ENCODE data around the gene TNFSF10.

Gene TNFSF10

GRCh38 chr3:172518929-172519640 lies 4.1 kb downstream of the TNFSF10 start:
- DNase-seq (ENCODE audit: low read depth in 2 of 3, low spot score in 1 of 3) = no peak

DNA sequence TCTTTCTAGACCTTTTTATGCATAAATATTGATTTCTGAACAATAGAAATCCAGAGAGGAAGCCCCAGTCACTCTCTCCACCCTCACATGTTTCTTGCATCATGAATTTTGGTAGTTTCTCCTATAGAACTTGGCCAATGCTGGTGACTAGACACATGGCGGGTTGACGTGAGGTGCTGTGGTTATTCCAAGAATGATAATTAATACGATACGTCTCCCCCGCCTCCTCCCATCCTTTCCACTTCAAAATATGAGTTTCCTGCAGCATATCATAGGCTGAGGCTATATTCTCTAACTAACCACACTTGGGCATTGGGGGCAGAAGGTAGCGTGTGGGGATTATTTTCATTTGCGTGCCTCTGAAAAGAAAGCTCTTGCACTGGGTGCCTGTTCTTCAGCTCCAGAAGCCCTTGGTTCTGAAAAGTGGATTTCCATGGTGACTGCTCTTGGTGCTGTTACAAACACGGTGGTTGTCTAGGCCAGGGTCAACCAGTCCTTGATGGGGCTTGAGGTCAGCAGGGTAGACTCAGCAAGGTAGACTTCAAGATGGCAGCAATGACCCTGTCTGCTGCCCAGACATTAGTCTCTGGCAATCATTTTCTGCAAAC lies 5.3 kb downstream of the TNFSF10 start:
- peak; percentile 54 to 61 (median 55) for DNase-seq (ENCODE audit: low read depth in 2 of 3, low spot score in 1 of 3)

- DNase-seq (ENCODE audit: low read depth in 2 of 3, low spot score in 1 of 3) = no peak
Observed at GRCh38 chr3:172516318-172517214, 6.7 kb downstream of the TNFSF10 start.

DNA sequence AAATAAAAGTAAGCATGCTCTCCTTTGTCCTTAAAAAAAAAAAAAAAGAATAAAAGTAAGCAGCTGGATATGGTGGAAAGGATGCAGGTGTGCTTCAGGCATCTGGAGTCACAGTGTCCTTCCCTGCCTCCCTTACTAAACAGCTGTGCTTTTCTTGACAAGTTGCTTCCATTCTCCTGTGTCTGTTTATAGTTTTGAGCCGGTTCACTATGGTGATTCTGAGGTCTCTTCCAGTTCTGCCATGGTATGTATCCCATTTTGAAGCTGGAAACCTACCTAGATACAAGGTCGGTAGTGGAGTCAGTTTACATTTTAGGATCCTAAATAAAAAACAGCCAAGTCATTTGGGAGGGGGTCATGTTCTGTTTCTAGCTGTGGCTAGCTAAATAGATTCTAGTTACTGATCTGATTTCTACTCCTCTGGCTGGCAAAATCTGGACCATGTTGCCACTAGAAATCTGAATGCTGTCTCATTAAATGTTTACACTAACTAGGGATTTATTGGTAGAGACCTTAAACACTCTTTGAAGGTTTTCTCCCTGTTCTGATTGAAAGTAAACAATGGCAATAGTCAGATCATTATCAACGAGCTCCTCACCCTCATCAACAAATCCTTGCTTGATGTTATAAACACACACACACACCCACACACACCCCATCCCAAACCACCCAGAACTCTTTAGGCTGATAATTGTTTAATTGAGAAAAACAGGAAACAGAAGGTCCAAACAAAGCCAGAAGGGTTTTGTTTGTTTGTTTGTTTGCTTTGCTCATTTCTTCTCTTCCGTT lies 7.9 kb downstream of the TNFSF10 start:
- DNase-seq (ENCODE audit: low read depth in 2 of 3, low spot score in 1 of 3) = no peak

DNA sequence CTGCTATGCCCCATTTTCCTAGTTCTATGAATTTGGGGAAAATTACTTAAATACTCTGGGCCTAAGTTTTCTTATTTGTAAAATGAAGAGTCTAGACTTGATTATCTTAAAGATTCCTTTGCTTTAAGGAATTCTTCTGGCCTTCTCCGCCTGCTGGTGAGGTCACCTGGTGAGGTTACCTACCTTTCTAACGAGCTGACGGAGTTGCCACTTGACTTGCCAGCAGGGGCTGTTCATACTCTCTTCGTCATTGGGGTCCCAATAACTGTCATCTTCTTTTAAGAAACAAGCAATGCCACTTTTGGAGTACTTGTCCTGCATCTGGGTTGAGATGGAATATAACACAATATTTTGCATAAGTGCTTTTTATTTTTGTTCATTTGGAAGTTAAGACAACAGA lies 8.6 kb downstream of the TNFSF10 start:
- no peak for DNase-seq (ENCODE audit: low read depth in 2 of 3, low spot score in 1 of 3)

DNA sequence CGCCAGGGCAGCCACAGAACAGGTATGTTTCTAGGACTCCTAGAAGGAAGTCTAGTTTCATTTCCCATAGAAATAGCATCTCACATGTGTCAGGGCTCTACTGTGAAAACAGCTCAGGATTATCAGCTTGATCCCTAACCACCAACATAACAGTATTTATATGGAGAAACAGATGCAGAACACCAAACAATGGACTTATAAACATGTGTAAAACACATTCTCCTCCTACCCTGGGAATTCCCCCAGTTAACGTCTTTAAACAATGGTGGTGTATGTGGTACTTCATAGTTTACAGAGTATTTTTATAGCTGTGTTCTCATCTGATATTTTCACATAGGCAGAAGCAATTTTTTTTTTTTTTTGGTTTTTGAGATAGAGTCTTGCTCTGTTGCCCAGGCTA lies 9.7 kb downstream of the TNFSF10 start:
- no peak for DNase-seq (ENCODE audit: low read depth in 2 of 3, low spot score in 1 of 3)

DNA sequence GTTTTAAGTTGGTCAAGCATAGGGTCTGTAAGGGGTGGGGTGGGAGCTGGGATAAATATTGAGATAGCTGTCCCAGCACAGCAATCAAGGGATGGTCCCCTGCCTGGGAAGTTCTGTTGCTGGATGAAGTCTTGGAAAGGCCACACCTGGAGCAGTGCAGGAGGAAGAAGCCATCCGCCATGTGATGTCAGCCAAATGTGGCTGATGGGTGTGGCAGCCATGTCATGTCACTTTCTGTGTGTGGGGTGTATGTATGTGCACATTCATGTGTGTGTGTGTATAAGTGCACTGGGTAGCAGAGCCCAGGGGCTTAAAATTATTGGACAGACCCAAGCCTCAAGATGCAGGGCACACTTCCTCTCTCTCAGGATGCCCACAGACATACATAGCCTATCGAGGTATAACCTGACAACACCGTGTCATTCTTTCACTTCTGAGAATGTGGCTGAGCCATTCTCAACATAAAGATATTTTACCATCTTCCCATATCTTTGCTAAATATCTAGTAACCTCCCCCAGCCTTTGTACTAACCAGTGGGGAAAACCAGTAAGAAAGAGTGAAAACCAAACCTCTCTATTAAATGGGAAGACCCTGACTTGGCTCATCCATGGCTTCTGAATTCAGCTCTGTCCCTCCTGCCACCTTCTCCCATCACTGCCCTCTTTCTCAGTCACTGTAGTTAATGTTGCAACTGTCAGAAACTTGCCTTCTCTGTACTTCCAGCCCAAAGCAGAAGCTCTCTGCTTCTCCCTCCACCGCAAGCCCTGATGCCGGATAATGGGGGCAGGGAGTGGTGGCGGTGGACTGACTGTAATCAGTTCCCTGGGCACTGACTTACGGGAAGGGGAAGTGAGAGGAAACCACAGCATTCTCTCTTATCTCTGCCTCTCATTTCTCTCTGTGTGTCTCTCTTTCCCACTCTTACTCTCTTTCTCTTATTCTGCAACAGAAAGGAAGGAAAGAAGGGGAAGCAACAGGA lies 11.2 kb downstream of the TNFSF10 start:
- DNase-seq (ENCODE audit: low read depth in 2 of 3, low spot score in 1 of 3) = peak; percentile 70 to 77 (median 70)

- no peak for DNase-seq (ENCODE audit: low read depth in 2 of 3, low spot score in 1 of 3)
Observed at GRCh38 chr3:172506094-172506493, 17.1 kb downstream of the TNFSF10 start.

- DNase-seq (ENCODE audit: low read depth in 2 of 3, low spot score in 1 of 3) = no peak
Observed at GRCh38 chr3:172501540-172501939, 21.7 kb downstream of the TNFSF10 start.

DNA sequence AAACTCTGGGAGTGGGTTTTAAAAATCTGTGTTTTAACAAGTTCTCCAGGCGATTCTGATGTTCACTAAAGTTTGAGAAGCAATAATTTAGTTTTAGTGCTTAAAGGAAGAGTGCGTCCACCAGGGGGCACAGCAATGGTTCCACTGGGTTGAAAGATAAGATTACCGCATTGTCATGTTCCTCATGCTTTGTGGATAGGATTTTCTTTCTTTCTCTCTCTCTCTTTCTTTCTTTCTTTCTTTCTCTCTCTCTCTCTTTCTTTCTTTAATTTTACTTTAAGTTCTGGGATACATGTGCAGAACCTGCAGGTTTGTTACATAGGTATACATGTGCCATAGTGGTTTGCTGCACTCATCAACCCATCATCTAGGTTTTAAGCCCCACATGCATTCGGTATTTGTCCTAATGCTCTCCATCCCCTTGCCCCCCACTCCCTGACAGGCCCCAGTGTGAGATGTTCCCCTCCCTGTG lies 33.0 kb downstream of the TNFSF10 start:
- DNase-seq (ENCODE audit: low read depth in 2 of 3, low spot score in 1 of 3) = peak; percentile 48 to 81 (median 77)

DNA sequence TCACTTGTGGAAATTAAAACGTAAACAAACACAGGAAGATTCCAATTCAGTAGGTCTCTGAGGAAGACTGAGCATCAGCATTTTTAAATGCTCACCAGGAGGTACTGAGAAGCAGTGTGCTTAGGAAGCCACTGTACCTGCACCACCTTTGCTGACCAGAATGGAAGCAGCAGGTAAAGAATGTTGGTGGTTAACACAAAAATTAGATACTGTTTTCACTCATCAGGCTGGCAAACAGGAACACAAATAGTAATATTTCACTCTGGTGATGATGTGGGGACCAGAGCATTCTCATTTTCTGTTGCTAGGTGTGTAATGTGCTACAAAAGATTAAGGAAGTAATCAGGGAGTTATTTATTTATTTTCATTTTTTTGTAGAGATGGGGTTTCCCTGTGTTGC lies 45.1 kb downstream of the TNFSF10 start:
- DNase-seq (ENCODE audit: low read depth in 2 of 3, low spot score in 1 of 3) = no peak

DNA sequence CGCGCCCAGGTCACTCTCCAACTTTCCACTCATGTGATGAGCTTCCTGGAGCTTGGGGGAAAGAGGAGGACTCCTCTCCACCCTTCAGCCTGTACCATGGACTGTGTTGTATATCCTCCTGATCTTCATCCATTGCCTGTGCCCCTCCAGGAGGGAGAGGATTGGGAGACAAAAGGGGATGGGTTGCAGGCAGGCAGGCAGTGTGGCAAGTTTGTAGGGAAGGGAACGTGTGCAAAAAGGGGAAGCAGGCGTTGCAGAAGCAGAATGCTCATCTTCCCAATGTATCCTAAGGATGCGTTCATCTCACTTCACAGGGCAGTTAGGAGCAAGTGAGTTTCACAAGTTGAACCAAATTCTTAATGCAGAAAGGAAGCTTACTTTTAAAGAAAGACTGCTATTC lies 46.9 kb downstream of the TNFSF10 start:
- DNase-seq (ENCODE audit: low read depth in 2 of 3, low spot score in 1 of 3) = no peak

GRCh38 chr3:172475703-172476102 lies 47.5 kb downstream of the TNFSF10 start:
- DNase-seq (ENCODE audit: low read depth in 2 of 3, low spot score in 1 of 3) = no peak

DNA sequence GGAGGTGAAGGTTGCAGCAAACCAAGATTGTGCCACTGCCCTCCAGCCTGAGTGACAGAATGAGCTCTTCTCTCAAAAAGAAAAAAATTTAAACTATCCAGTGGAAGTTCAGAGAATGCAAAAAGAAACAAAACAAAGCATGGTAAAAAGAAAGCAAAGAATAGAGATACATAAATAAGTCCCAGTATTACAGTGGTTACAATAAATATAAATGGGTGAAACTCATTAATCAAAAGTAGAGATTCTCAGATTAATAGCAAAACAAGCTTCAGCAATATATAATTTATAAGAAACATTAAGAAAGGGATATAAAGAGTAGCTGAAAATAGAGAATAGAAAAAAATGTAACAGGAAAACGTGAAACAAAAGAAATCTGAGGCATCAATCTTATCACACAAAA lies 51.3 kb downstream of the TNFSF10 start:
- DNase-seq (ENCODE audit: low read depth in 2 of 3, low spot score in 1 of 3) = no peak

GRCh38 chr3:172470588-172470987 lies 52.6 kb downstream of the TNFSF10 start:
- DNase-seq (ENCODE audit: low read depth in 2 of 3, low spot score in 1 of 3) = no peak

GRCh38 chr3:172467170-172467824 lies 55.9 kb downstream of the TNFSF10 start:
- no peak for DNase-seq (ENCODE audit: low read depth in 2 of 3, low spot score in 1 of 3)

GRCh38 chr3:172466553-172467130 lies 56.6 kb downstream of the TNFSF10 start:
- no peak for DNase-seq (ENCODE audit: low read depth in 2 of 3, low spot score in 1 of 3)

DNA sequence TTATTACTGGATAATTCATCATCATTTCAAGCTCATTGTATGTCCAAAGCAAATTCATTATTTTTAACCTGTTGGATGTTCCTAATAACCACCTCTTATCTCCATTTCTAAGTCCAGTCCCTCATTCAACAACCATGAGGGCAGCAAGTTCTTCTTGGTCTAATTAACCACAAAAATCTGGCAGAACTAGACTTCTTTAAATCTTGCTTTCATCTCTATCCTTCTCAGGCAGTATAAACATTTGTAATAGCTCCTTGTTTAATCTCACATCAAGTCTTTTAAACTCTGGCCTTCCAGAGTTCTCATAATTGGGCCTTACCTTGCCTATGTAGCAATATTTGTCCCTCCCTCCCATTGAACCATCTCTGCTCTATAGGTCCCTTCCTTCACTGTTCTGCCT lies 57.9 kb downstream of the TNFSF10 start:
- DNase-seq (ENCODE audit: low read depth in 2 of 3, low spot score in 1 of 3) = no peak

GRCh38 chr3:172464306-172464705 lies 58.9 kb downstream of the TNFSF10 start:
- DNase-seq (ENCODE audit: low read depth in 2 of 3, low spot score in 1 of 3) = no peak
